PC-9 (cell line): Measurements from ENCODE around the gene HKDC1. TPM values are rescaled to one million over a fixed set of nuclear protein-coding genes. Genes with fewer than 3 reads are reported as not detected.

Experiments used
- BruUV-seq: library from RNA; stranded (reverse); fragments of 400-500 nt; replicated peaks from 2 replicates; lab custom pipeline; 2021; lab: Mats Ljungman, UMichigan
- CTCF ChIA-PET: fragments of 300-600 bp; sonication (Branson Sonifier 250); formaldehyde crosslinking; loops from one replicate; lab custom pipeline; 2022; ENCODE audit warnings: antibody characterized with exemption; lab: Charles Lee
- POLR2A ChIA-PET: fragments of 300-600 bp; sonication (Branson Sonifier 250); formaldehyde crosslinking; loops from one replicate; lab custom pipeline; 2022; ENCODE audit warnings: antibody characterized with exemption; ENCODE audit not compliant: unreplicated experiment; lab: Charles Lee
- DNase-seq, 2 experiments: peaks; one replicate each; pipeline versions ENCODE4 v3.0.0 to v3.0.0-alpha.2; 2015 to 2022; ENCODE audit warnings: mixed read lengths in 1 of 2
- H2AFZ ChIP-seq: fragments of 200-600 bp; sonication (generic); 2 replicates; pipeline ENCODE4 v1.8.1; 2017; ENCODE audit warnings: antibody characterized with exemption
- H3F3A ChIP-seq: fragments of 200-600 bp; sonication (generic); 2 replicates; pipeline ENCODE4 v1.8.1; 2017; ENCODE audit warnings: antibody characterized with exemption, mild to moderate bottlenecking, low read depth; ENCODE audit not compliant: insufficient read depth
- H3K27ac ChIP-seq: fragments of 200-600 bp; sonication (generic); 2 replicates; pipeline ENCODE4 v1.6.1; 2016; ENCODE audit warnings: mixed run types
- H3K27me3 ChIP-seq: fragments of 200-600 bp; sonication (generic); 2 replicates; pipeline ENCODE4 v1.6.1; 2016; ENCODE audit warnings: low read depth, mixed run types; ENCODE audit not compliant: insufficient read depth
- H3K36me3 ChIP-seq: fragments of 200-600 bp; sonication (generic); 2 replicates; pipeline ENCODE4 v1.6.1; 2016; ENCODE audit warnings: low read depth, mixed run types
- H3K4me1 ChIP-seq: fragments of 200-600 bp; sonication (generic); replicated peaks from 2 replicates; pipeline ENCODE4 v1.6.1; 2016; ENCODE audit warnings: mixed run types; ENCODE audit not compliant: insufficient read depth
- H3K4me2 ChIP-seq: fragments of 200-600 bp; sonication (generic); 2 replicates; pipeline ENCODE4 v1.6.1; 2017; ENCODE audit warnings: mixed run types
- H3K4me3 ChIP-seq: fragments of 200-600 bp; sonication (generic); 2 replicates; pipeline ENCODE4 v1.6.1; 2016; ENCODE audit warnings: mixed run types
- H3K79me2 ChIP-seq: fragments of 200-600 bp; sonication (generic); 2 replicates; pipeline ENCODE4 v1.6.1; 2017; ENCODE audit warnings: low read depth, mixed run types
- H3K9me2 ChIP-seq: fragments of 200-600 bp; sonication (generic); 2 replicates; pipeline ENCODE4 v1.8.1; 2017; ENCODE audit warnings: mild to moderate bottlenecking; ENCODE audit not compliant: insufficient read depth
- H3K9me3 ChIP-seq: fragments of 200-600 bp; sonication (generic); 2 replicates; pipeline ENCODE4 v1.8.1; 2016; ENCODE audit warnings: low read depth; ENCODE audit not compliant: insufficient read depth
- H4K20me1 ChIP-seq: fragments of 200-600 bp; sonication (generic); 2 replicates; pipeline ENCODE4 v1.8.1; 2017; ENCODE audit not compliant: insufficient read depth
- EZH2 ChIP-seq: fragments of 200-600 bp; sonication (generic); IDR thresholded peaks from 2 replicates; pipeline ENCODE4 v1.8.0; 2017; ENCODE audit warnings: antibody characterized with exemption, low read depth
- intact Hi-C: fragments of 100-400 bp; cut with micrococcal nuclease; formaldehyde crosslinking; loops from one replicate; pipeline ENCODE4 v1.10.0; 2022; ENCODE audit not compliant: unreplicated experiment
- total RNA-seq: library from RNA; stranded (reverse); gene quantifications from 2 replicates; pipeline ENCODE4 v1.2.3, GENCODE V29; 2021
- TF ChIP-seq, protein P1 (sequence below): fragments of 200-600 bp; sonication (generic); conservative IDR thresholded peaks from 2 replicates; pipeline ENCODE4 v1.6.1; 2017; ENCODE audit warnings: mixed run types, antibody characterized with exemption, mild to moderate bottlenecking, moderate library complexity

HKDC1 gene
- total RNA-seq, 1 experiment from 2014 or later = 173 TPM

DNA sequence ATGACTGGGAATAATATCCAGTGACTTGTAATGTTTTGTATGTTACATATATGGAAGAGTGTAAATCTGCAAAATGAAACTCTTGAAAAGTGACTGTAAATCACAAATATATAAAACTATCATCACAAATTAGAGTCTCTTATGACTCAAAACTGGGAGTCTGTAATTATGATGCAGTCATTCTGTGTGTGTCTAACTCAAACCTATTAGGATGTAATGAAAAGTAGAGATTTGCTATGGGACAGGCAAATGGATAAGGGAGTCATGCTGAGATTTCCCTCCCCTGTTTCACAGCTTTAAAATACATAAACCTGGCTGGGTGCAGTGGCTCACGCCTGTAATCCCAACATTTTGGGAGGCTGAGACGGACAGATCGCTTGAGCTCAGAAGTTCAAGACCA, 8.6 kb upstream of the HKDC1 start:
- no TSS peak for BruUV-seq
- peaks cover 4% of the 10 kb centered on the region for H3K4me1 ChIP-seq
- H3K27me3 ChIP-seq = no peaks in the 10 kb centered on the region
- H3K4me3 ChIP-seq = no peak overlapping the region
- H3K9me2 ChIP-seq = no peaks in the 10 kb centered on the region
- no peaks in the 10 kb centered on the region for H4K20me1 ChIP-seq
- H3K27ac ChIP-seq = no peak overlapping the region
- ChIA-PET POLR2A (interaction anchor here (0.5 kb wide), 1 partner anchor 72 kb away, joined by 7 read pairs; no protein-coding TSS in a partner anchor), CTCF (no interaction called here)
- peaks cover 28% of the 10 kb centered on the region for H3K36me3 ChIP-seq
- H3K79me2 ChIP-seq = 0 out of 2 replicates have a peak, but pooled peaks cover 2% of the 10 kb centered on the region
- intact Hi-C loops = no loop called here
- no peak overlapping the region for H2AFZ ChIP-seq
- H3K9me3 ChIP-seq = no peaks in the 10 kb centered on the region
- TF ChIP-seq EZH2 = no peak
- TF ChIP-seq, protein P1, sequence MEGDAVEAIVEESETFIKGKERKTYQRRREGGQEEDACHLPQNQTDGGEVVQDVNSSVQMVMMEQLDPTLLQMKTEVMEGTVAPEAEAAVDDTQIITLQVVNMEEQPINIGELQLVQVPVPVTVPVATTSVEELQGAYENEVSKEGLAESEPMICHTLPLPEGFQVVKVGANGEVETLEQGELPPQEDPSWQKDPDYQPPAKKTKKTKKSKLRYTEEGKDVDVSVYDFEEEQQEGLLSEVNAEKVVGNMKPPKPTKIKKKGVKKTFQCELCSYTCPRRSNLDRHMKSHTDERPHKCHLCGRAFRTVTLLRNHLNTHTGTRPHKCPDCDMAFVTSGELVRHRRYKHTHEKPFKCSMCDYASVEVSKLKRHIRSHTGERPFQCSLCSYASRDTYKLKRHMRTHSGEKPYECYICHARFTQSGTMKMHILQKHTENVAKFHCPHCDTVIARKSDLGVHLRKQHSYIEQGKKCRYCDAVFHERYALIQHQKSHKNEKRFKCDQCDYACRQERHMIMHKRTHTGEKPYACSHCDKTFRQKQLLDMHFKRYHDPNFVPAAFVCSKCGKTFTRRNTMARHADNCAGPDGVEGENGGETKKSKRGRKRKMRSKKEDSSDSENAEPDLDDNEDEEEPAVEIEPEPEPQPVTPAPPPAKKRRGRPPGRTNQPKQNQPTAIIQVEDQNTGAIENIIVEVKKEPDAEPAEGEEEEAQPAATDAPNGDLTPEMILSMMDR = no peak
- DNase-seq = no peak
- H3F3A ChIP-seq = peaks cover 19% of the 10 kb centered on the region
- H3K4me2 ChIP-seq = no peak overlapping the region

DNA sequence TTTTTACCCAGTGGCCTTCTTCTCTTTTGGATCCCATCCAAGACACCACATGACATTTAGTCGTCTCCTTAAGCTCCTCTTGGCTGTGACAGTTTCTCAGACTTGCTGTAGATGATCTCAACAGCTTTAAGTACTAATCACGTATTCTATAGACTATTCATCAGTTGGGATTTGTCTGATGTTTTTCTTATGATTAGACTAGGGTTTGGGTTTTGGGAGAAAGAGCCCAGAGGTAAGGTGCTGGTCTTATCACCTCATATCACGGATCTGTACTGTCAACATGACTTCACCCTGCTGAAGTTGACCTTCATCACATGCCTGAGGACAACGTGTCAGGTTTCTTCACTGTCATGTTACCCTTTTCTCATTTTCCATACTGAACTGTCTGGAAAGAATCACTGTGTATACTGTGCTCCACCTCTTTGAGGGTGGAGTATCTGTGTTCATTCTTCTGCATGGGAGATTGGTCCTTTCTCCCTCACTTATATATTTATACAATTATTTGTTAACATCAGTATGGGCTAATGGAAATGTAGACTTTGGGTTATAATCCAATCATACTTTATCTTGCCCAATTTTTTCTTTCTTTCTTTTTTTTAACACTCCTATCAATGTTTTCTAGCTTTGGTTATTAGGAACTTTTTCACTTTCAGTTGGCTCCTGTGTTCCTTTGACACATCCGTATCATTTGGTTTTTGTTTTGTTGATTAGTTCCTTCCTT, 6.4 kb upstream of the HKDC1 start:
- Histone ChIP-seq H3K9me2 (no peaks in the 10 kb centered on the region), H3K36me3 (peaks cover 14% of the 10 kb centered on the region; the same call in 1 of the 2 replicates), H3K9me3 (no peaks in the 10 kb centered on the region), H3K4me2 (no peak overlapping the region), H3K27me3 (no peaks in the 10 kb centered on the region), H3K27ac (no peak overlapping the region), H2AFZ (no peak overlapping the region), H3F3A (peaks cover 26% of the 10 kb centered on the region), H3K4me1 (peaks cover 24% of the 10 kb centered on the region), H4K20me1 (no peaks in the 10 kb centered on the region), H3K4me3 (no peak overlapping the region), H3K79me2 (0 out of 2 replicates have a peak, but pooled peaks cover 3% of the 10 kb centered on the region)
- ChIA-PET CTCF (no interaction called here), POLR2A (interaction anchor here (0.7 kb wide), 2 partner anchors 22 to 182 kb away, joined by 3 to 10 read pairs; no protein-coding TSS in a partner anchor)
- no peak for DNase-seq
- intact Hi-C loops = no loop called here
- TF ChIP-seq, protein P1 = no peak
- no peak for TF ChIP-seq EZH2
- no TSS peak for BruUV-seq

DNA sequence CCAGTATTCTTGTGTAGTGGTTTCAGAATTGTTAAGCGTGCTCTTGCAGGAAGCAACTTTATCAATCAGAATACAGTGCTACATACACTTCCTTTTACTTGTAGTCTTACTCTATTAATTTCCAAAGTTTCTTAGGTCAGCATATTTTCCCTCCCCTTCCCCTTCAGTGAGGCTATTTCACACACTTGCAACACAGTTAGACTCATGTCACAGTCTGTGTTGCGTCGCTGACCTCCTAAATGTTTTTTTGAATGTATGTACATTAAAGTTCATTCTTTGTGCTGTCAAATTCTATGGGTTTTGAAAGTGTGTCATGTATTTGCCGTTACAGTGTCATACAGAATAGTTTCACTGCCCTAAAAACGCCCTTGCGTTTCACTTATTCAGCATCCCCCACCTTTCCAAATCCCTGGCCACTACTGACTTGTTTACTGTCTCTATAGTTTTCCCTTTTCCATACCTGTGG, 5.4 kb upstream of the HKDC1 start:
- no peak overlapping the region for H3K27ac ChIP-seq

More for the DNA sequence above, 5.4 kb upstream of the HKDC1 start:
- Histone ChIP-seq H3K4me2 (no peak overlapping the region), H3F3A (peaks cover 21% of the 10 kb centered on the region), H3K27me3 (no peaks in the 10 kb centered on the region), H4K20me1 (no peaks in the 10 kb centered on the region), H2AFZ (no peak overlapping the region), H3K9me2 (no peaks in the 10 kb centered on the region), H3K4me1 (peaks cover 29% of the 10 kb centered on the region), H3K4me3 (no peak overlapping the region), H3K79me2 (0 out of 2 replicates have a peak, but pooled peaks cover 3% of the 10 kb centered on the region), H3K9me3 (no peaks in the 10 kb centered on the region), H3K36me3 (peaks cover 14% of the 10 kb centered on the region; the same call in 1 of the 2 replicates)
- no TSS peak for BruUV-seq
- TF ChIP-seq, protein P1 = no peak
- TF ChIP-seq EZH2 = no peak
- CTCF ChIA-PET = no interaction called here
- intact Hi-C loops = no loop called here
- POLR2A ChIA-PET = no interaction called here
- DNase-seq = no peak
